M059J (cell line): ENCODE measurements around the gene ZIM2. TPM values are rescaled to one million over a fixed set of nuclear protein-coding genes. Genes with fewer than 3 reads are reported as not detected.
"Not testable (repeated sequence)": the region's sequence is repeated elsewhere in the genome, so short reads cannot be mapped to it uniquely, and the experiment has no call there.

ENCODE experiments used
- DNase-seq: peaks from one replicate; pipeline ENCODE4 v3.0.0-alpha.2; 2012; ENCODE audit warnings: low read depth
- total RNA-seq: library from RNA; depleted of rRNA; stranded (reverse); fragments of >200 nt; shearing (Covaris generic); gene quantifications from 2 replicates; pipeline ENCODE4 v1.2.3, GENCODE V29; 2014; rRNA removed

Gene ZIM2
- total RNA-seq: not detected in 2 replicates

DNA sequence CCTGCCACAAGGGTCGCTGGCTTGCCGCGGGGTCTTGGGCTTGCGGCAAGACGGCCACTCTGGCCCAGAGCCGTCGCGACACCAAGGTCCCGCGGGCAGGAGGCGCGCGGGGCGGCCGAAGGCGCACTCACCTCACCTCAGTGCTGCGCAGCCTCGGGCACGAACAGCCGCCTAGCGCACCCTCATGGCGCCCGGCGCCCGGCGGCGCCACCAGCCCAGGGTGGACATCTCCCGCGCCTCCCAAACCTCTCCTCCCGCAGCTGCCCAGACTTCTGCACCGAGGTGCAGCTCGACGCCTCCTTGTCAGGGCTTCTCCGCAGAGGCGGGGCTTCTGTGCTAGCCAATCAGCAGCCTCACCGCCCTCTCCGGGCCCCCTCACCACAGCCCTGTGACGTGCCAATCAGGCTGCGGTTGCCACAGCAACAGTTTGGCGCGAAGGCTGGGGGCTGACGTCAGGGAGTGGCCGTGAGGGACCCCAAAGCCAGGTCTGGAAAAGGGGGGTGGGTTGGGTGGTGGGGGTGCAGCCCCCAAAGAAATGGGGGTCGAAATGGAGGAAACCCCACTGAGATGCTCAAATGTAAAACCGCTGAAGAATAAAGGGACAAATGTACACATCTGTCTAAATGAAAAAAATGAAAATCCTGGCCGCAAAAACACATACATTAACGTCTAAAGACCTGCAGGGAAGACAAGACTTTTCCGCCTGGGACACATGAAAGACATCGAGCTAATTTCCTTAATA lies at the start of gene ZIM2, which contains the start of gene PEG3:
TSS of gene ZIM2 (minus strand) at position 276 of the 742 bp plus-strand sequence. CDS start 16,449 bp downstream, outside the sequence.
TSS of gene PEG3 (minus strand) at position 276 of the 742 bp plus-strand sequence. CDS start 16,071 bp downstream, outside the sequence.
- peak; percentile 43 for DNase-seq

DNA sequence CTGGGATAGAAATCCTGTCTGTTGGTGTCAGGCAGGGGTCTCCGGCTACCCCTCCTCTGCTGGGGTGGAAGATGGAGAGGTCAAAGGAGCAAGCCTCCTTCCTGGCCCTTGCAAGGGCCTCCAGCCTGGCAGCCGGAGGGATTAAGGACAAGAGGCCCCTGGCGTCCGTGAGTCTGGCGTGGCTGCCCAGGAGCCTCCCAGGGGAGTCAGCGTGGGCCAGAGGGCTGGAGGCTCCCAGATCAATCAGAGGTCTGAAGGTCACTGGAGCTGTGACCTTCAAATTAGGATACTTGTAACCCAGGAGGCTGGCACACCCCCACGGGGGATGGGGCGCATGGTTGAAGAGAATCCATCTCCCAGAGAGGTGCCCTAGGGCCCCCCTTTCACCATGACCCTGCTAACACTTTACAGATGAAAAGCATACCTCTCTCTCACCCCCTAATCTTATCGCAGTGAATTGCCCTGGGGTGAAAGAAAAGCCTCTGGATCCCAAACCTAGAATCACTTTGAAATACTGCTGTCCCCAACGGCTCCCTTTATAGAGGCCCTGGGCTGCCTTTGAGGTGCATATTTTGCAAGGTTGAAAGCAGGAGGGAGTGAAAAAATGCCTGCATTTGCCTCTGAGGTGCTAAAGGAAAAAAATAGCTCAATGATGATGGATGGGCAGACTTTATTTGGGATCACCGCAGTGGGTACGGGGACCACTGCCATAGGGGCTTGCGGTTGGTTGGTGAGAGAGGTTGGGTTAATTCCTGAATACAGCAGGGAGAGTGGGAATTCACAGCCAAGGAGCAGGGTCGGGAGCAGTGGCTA lies 44.9 kb upstream of the ZIM2 start:
- no peak for DNase-seq

DNA sequence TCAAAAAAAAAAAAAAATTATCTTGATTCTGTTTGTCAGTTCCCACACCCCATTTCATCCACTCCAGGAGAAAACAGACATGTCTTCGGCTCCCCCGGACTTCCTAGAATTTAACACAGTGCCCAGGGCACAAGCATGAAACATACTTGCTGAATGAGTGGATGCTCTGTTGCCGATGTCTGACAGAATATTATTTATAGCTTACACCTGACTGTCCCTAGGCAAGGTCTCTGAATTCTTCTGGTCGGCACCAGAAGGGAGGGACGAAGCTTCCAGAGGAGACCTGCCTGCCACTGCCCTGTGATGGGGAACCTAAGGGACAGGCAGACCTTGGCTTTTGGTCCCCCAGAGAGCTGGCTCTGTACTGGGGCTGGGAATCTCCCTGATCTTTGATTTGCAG lies 43.9 kb upstream of the ZIM2 start:
- no peak for DNase-seq

- DNase-seq: no peak
These were observed 40.2 kb upstream of the ZIM2 start for GRCh38 chr19:56880592-56881190.

- DNase-seq: no peak
These were observed 36.7 kb upstream of the ZIM2 start for GRCh38 chr19:56877069-56877715.

DNA sequence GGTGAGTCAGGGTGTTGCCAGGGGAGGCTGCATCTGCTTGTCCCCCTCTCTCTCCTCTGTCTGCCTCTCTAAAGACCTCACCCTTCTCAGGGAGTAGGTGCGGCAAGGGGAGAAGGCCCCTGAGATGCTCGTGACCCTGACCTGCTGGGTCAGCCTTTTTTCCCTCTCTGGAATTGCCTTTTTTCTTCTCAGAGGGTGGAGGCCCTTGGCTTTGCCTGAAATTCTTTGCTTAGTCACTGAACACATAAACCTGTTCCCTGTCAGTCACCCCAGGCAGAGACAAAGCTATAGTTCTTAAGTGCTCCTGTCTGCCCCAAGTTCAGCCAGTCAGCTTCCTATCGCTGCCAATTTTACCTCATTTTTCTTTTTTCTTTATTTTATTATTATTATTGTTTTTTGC lies 35.2 kb upstream of the ZIM2 start:
- no peak for DNase-seq

GRCh38 chr19:56874530-56874929 lies 34.0 kb upstream of the ZIM2 start:
- DNase-seq: no peak

DNA sequence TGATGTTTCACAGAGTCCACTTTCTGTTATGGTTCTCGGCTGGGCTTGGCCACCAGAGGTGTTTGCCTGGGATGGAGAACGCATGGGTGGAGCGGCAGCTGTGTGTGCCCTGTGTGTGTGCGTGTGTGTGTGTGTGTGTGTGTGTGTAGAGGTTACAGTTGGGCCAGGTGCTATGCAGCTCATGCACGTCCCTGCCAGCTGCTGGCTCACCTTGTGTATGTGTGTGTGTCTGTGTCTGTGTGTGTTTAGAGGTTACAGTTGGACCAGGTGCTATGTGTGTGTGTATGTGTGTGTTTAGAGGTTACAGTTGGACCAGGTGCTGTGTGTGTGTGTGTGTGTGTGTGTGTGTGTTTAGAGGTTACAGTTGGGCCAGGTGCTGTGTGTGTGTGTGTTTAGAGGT lies 33.0 kb upstream of the ZIM2 start:
- DNase-seq: no peak

GRCh38 chr19:56869886-56870285 lies 29.4 kb upstream of the ZIM2 start:
- no peak for DNase-seq

DNA sequence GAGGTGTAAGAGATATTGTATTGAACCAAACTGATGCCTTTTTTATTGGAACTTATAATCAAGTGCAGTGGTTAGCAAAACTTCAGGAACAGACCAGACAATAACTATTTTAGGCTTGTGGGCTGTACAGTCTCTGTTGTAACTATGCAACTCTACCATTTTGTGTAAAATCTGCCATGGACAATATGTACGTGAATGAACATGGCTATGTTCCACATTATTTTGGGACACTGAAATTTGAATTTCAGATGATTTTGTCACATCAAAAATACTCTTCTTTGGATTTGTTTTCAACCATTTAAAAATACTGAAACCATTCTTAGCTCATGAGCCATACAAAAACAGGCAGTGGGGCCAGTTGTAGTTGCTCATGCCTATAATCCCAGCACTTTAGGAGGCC lies 27.9 kb upstream of the ZIM2 start:
- DNase-seq: no peak

DNA sequence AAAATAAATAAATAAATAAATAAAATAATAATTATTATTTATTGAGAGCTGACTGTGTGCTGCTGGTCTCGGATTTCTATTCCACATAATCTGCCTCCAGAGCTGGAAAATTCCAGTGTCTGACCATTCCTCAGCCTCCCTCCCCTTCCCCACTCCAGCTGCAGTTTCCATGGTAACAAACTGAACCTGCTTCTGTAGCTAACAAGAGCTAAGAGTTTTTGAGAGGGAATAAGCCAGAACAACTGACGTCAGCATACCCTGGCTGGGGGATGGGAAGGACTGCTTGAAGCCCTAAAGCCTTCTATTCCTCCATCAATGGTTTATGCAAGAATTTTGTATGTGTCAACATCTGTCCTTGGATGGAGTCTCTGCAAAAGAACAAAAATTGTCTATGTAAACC lies 26.0 kb upstream of the ZIM2 start:
- no peak for DNase-seq

GRCh38 chr19:56864443-56865125 lies 24.1 kb upstream of the ZIM2 start:
- DNase-seq: no peak

- no peak for DNase-seq
These were observed 22.2 kb upstream of the ZIM2 start for GRCh38 chr19:56862741-56863140.

- not testable (repeated sequence) for DNase-seq
These were observed 19.9 kb upstream of the ZIM2 start for GRCh38 chr19:56860409-56860808.

DNA sequence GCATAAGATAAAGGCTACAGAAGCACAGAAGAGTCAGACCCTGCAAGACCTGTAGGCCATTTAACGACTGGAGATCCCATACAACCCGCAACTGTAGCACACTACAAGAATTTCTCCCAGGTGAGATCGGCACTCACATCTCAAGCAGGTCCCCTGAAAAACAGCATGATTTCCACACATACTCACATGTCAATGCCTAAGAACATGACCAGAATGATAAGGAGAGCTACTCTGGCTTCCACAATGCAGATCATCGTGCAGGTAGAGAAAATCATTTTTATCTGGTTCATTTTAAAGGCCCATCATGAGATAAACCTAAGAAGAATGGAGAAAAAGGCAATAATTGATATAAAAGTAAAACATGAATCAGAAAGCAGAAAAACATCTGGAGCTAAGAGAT lies 17.5 kb upstream of the ZIM2 start:
- DNase-seq: no peak

DNA sequence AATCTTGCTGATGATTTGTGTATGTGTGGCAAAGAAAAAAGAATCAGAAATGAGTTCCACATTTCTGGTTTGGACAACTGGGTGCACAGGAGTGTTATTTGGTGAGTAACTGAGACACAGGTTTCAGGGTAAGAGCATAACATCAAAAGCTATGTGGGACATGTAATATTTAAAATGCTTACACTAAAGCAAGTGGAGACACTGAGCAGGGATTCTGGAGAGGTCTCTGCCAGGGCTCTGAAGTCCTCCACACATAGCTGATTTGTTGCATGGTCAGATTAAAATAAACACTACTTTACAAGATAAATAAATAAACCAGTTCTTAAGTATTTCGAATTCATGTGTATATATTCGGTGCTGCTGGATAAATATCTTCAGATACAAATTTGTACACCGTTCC lies 16.3 kb upstream of the ZIM2 start:
- no peak for DNase-seq

DNA sequence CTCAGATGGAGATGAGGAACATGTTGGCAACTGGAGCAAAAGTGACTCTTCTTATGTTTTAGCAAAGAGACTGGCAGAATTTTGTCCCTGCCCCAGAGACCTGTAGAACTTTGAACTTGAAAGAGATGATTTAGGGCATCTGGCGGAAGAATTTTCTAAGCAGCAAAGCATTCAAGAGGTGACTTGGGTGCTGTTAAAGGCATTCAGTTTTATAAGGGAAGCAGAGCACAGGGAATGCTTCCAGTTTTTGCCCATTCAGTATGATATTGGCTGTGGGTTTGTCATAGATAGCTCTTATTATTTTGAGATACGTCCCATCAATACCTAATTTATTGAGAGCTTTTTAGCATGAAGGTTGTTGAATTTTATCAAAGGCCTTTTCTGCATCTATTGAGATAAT lies 11.8 kb upstream of the ZIM2 start:
- DNase-seq: not testable (repeated sequence)

- no peak for DNase-seq
These were observed 7.6 kb upstream of the ZIM2 start for GRCh38 chr19:56848166-56848565.

GRCh38 chr19:56842412-56842811 lies 1.9 kb upstream of the ZIM2 start:
- no peak for DNase-seq

DNA sequence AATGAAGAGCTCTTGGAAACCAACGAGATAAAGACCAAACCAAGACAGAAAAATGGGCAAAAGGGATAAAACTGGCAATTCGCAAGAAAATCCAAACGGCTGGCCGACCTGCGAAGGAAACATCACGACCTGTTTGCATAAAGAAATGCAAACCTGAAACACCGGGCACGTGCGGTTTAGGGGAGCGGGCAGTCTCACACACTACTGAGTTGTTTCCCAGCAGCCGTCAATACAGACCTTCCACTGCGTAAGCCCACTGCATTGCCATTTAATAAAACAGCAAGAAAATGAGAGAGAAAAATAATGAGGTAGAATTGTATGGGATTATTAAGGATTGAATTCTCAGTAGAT lies 642 bp upstream of the ZIM2 start:
- DNase-seq: no peak

DNA sequence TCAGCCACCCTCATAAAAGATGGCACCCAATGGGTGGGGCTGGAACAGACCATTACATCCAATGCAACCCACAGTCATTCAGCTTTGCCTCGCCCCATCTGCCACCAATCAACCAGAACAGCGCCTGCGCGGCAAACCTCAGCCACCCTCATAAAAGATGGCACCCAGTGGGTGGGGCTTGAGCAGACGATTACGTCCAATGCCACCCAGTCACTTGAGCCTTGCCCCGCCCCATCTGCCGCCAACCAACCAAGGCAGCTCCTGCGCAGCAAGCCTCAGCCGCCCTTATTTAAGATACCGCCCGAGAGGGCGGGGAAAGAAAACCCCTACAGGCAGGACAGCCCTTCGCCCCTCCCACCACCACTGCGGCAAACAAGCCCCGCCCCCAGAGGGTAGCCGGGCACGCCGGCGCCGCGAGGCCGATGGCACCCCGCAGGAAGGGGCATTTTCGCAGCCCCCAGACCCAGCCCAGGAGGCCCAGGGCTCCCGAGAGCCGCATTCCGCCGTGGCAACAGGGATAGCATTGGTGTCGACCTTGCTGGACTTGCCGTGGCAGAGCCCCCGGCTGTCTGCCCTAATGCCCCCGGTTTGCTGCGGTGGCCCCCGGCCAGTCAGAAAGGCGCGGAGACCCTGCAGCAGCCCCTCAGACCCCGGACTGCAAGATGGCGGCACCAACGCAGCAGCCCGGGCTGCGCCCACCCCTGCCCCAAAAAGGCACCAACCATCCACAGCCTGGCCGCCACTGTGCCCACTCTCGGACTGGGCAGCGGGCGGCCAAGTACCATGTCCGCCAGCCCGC lies 675 bp downstream of the ZIM2 start:
- peak; percentile 94 for DNase-seq
